T1000 (cell line): ENCODE measurements around the gene TCF12.
"Not testable (repeated sequence)": the region's sequence is repeated elsewhere in the genome, so short reads cannot be mapped to it uniquely, and the experiment has no call there.

Source experiments
- DNase-seq: peaks from one replicate; lab custom pipeline; 2025; ENCODE audit warnings: mixed read lengths; lab: John Stamatoyannopoulos, UW

Gene TCF12

GRCh38 chr15:56948000-56948763 is 29.7 kb downstream of the TCF12 start:
- no peak for DNase-seq

- no peak for DNase-seq
Observed at GRCh38 chr15:56948764-56949101, 30.3 kb downstream of the TCF12 start.

GRCh38 chr15:56950979-56951378 is 32.5 kb downstream of the TCF12 start:
- no peak for DNase-seq

- no peak for DNase-seq
Observed at GRCh38 chr15:56953790-56954189, 35.3 kb downstream of the TCF12 start.

- DNase-seq, result not testable (repeated sequence)
Observed at GRCh38 chr15:56955011-56955410, 36.6 kb downstream of the TCF12 start.

GRCh38 chr15:56956538-56956937 is 38.1 kb downstream of the TCF12 start:
- no peak for DNase-seq

- DNase-seq, result no peak
Observed at GRCh38 chr15:56957812-56958406, 39.5 kb downstream of the TCF12 start.

- no peak for DNase-seq
Observed at GRCh38 chr15:56959318-56959648, 40.8 kb downstream of the TCF12 start.

GRCh38 chr15:56960116-56960515 is 41.7 kb downstream of the TCF12 start:
- DNase-seq, result no peak

- DNase-seq, result no peak
Observed at GRCh38 chr15:56963126-56963525, 44.7 kb downstream of the TCF12 start.

- DNase-seq, result no peak
Observed at GRCh38 chr15:56963710-56964109, 45.3 kb downstream of the TCF12 start.

- no peak for DNase-seq
Observed at GRCh38 chr15:56964182-56964581, 45.7 kb downstream of the TCF12 start.

- no peak for DNase-seq
Observed at GRCh38 chr15:56965231-56966013, 47.0 kb downstream of the TCF12 start.

GRCh38 chr15:56967336-56967735 is 48.9 kb downstream of the TCF12 start:
- DNase-seq, result no peak

- no peak for DNase-seq
Observed at GRCh38 chr15:56968256-56968655, 49.8 kb downstream of the TCF12 start.

- no peak for DNase-seq
Observed at GRCh38 chr15:56968821-56969220, 50.4 kb downstream of the TCF12 start.

GRCh38 chr15:56969265-56969895 is 50.9 kb downstream of the TCF12 start:
- DNase-seq, result no peak

GRCh38 chr15:56971571-56971970 is 53.1 kb downstream of the TCF12 start:
- no peak for DNase-seq

GRCh38 chr15:56972016-56972415 is 53.6 kb downstream of the TCF12 start:
- no peak for DNase-seq

GRCh38 chr15:56972426-56972825 is 54.0 kb downstream of the TCF12 start:
- DNase-seq, result no peak

GRCh38 chr15:56973463-56973862 is 55.0 kb downstream of the TCF12 start:
- no peak for DNase-seq

- DNase-seq, result no peak
Observed at GRCh38 chr15:56977232-56977631, 58.8 kb downstream of the TCF12 start.
